Right cardiac atrium (tissue), 5 donors: ENCODE measurements around the gene LIPK. TPM values are rescaled to one million over a fixed set of nuclear protein-coding genes. Genes with fewer than 3 reads are reported as not detected.
"Not testable (repeated sequence)": the region's sequence is repeated elsewhere in the genome, so short reads cannot be mapped to it uniquely, and the experiment has no call there.

Source experiments
- ATAC-seq, 2 donors: fragments of 200-7000 bp; cut with Tn5 transposase; one replicate each; pipeline versions ENCODE4 v1.8.0 to v1.9.1; 2020; ENCODE audit warnings: moderate library complexity in 2 of 2, mild to moderate bottlenecking in 1 of 2
- DNase-seq, 3 donors: peaks; one replicate each; pipeline ENCODE4 v3.0.0-alpha.2; 2020
- H3K27ac ChIP-seq: one replicate; pipeline ENCODE4 v1.5.1; 2013; ENCODE audit warnings: mild to moderate bottlenecking, low read length, control low read depth, moderate library complexity
- H3K27me3 ChIP-seq: one replicate; pipeline ENCODE4 v1.6.1; 2013; ENCODE audit not compliant: control insufficient read depth, insufficient read depth
- H3K4me1 ChIP-seq: one replicate; pipeline ENCODE4 v1.6.1; 2013; ENCODE audit warnings: low read length; ENCODE audit not compliant: control insufficient read depth, insufficient read depth
- H3K4me3 ChIP-seq: one replicate; pipeline ENCODE4 v1.5.1; 2013; ENCODE audit warnings: low read length, control low read depth
- H3K9me3 ChIP-seq: one replicate; pipeline ENCODE4 v1.6.1; 2013; ENCODE audit warnings: low read length; ENCODE audit not compliant: control insufficient read depth
- WGBS: extraction: QIAGEN DNeasy Blood & Tissue Kit; methylation state at CpG from one replicate; pipeline ENCODE4 v1.1.7; 2013; 5-methylcytosine and 5-hydroxymethylcytosine counted together
- intact Hi-C, 4 donors: fragments of 100-400 bp; cut with DNase I; formaldehyde crosslinking; loops; one replicate each; pipeline versions ENCODE4 v1.11.0 to v1.14.0; 2022 to 2023
- long read RNA-seq, 4 donors: library from polyadenylated mRNA; unstranded; transcript quantifications; one replicate each; pipeline ENCODE4 v2.0.0, GENCODE V29; 2020 to 2021
- polyA plus RNA-seq: library from polyadenylated mRNA; stranded (reverse); fragments of 200-250 nt; gene quantifications from one replicate; pipeline ENCODE4 v1.2.3, GENCODE V29; 2013
- total RNA-seq, 4 donors: library from RNA; stranded (reverse); fragmentation: NEBNext Ultra II Directional; extraction: Animal tissue kit (Norgen Biotek cat#: 25700); gene quantifications; one replicate each; pipeline ENCODE4 v1.2.1, GENCODE V29; 2021
- donor health status: healthy with polysubstance abuse.
- donor health status: DM: no; HTN: yes; CAD: no.
- donor health status: DM: no; HTN: no; CAD: no.
- donor health status: DM: no; HTN: yes; CAD: no; lungs with severe emphysema.
- donor health status: DM: yes; HTN: yes; CAD: no.

The LIPK gene
- not detected for total RNA-seq
- polyA plus RNA-seq, result not detected
- long read RNA-seq, donor 1, result 0 reads
- long read RNA-seq, donor 2, result 0 reads
- long read RNA-seq, donor 3, result 0 reads
- long read RNA-seq, donor 4, partial matches to known transcripts, result 0 of 1 reads
- long read RNA-seq, donor 4, other reads (novel, unspliced or antisense), result 1 of 1 reads

- no peak for ATAC-seq
- no peak for DNase-seq
- no peak within 1 kb of the TSS for H3K4me3 ChIP-seq
- H3K27me3 ChIP-seq, result no peaks in the 10 kb centered on the region
- WGBS, result 97% methylated on average over 1 of the region's 1 CpG
- intact Hi-C loops, result loop anchor here in 1 of 4 donors (10.0 kb wide), 1 partner anchor 89 kb away; no protein-coding TSS in a partner anchor
- no peak within 1 kb of the TSS for H3K27ac ChIP-seq
- no peaks in the 10 kb centered on the region for H3K9me3 ChIP-seq
- no peaks in the 10 kb centered on the region for H3K4me1 ChIP-seq
Measured at GRCh38 chr10:88705958-88706357, at the start of gene LIPK. LIPK (plus strand) TSS chr10:88706249; CDS start chr10:88724544, 18,295 bp downstream.

DNA sequence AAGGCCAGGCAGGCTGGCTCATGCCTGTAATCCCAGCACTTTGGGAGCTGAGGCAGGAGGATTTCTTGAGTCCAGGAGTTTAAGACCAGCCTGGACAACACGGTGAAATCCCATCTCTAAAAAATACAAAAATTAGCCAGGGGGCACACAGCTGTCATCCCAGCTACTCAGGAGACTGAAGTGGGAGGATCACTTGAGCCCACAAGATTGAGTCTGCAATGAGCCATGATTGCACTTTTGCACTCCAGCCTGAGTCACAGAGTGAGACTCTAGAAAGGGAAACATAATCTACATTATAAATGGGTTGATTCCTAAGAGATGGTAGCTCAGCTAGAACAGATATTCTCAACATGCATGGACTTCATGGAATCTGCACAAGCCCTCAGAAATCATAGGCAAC is 48.1 kb upstream of the LIPK start:
- 81% methylated on average over 1 of the region's 1 CpG for WGBS

DNA sequence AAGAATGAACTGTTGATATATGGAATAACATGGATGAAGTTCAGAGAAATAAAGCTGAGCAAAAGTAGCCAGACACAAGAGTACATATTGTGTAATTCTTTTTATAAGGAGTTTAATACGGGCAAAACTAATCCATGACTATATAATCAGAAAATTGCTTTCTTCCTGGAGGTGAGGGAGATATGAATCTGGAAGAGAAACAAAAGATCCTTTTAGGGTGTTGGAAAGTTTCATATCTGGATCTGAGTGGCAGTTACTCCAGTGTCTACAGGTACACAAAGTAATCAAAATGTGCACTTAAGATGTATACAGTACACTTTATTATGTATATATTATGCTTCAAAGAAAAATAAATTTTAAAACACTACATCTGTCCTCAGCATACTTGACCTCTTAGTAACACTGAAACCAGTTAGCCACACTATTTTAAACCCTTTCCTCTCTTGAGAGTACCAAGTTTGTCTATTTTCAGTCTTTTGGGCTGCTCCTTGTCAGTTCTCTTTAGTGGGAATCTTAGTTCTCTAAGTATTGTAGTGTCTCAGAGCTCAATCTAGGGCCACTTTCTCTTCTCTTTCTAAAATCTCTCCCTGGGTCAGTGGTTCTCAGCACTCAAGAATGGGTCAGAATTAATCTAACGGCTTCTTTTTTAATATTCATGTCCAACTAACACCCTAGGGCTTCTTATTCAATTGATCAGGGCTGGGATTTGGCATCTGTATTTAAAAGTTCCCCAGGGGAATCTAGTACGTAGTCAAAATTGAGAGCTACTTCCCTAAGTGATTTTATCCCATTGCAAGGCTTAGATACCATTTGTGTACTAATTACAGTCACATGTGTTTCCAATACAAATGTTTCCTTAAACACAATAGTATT is 46.1 kb upstream of the LIPK start:
- no peaks in the 10 kb centered on the region for H3K4me1 ChIP-seq
- ATAC-seq, result no peak
- no peaks in the 10 kb centered on the region for H3K27me3 ChIP-seq
- H3K4me3 ChIP-seq, result no peak overlapping the region
- no peak overlapping the region for H3K27ac ChIP-seq
- intact Hi-C loops, result no loop called here
- H3K9me3 ChIP-seq, result no peaks in the 10 kb centered on the region
- DNase-seq, result no peak
- 56% methylated on average over 3 of the region's 3 CpGs for WGBS

More for the DNA sequence above, 48.1 kb upstream of the LIPK start:
- Histone ChIP-seq H3K9me3 (no peaks in the 10 kb centered on the region), H3K4me1 (no peaks in the 10 kb centered on the region), H3K27me3 (no peaks in the 10 kb centered on the region), H3K27ac (no peak overlapping the region), H3K4me3 (no peak overlapping the region)
- DNase-seq (no peak), ATAC-seq (no peak)
- intact Hi-C loops, result no loop called here

GRCh38 chr10:88660598-88660884 is 45.5 kb upstream of the LIPK start:
- H3K27ac ChIP-seq, result no peak overlapping the region
- 47% methylated on average over 3 of the region's 3 CpGs for WGBS
- DNase-seq, result no peak
- H3K27me3 ChIP-seq, result no peaks in the 10 kb centered on the region
- H3K4me1 ChIP-seq, result no peaks in the 10 kb centered on the region
- ATAC-seq, result no peak
- H3K4me3 ChIP-seq, result no peak overlapping the region
- intact Hi-C loops, result no loop called here
- no peaks in the 10 kb centered on the region for H3K9me3 ChIP-seq

- ATAC-seq (no peak), DNase-seq (no peak)
- Histone ChIP-seq H3K4me3 (no peak overlapping the region), H3K27me3 (no peaks in the 10 kb centered on the region), H3K27ac (no peak overlapping the region), H3K4me1 (no peaks in the 10 kb centered on the region), H3K9me3 (no peaks in the 10 kb centered on the region)
- intact Hi-C loops, result no loop called here
Measured at GRCh38 chr10:88661018-88661417, 45.0 kb upstream of the LIPK start.

GRCh38 chr10:88661577-88661976 is 44.5 kb upstream of the LIPK start:
- no peaks in the 10 kb centered on the region for H3K9me3 ChIP-seq
- H3K4me3 ChIP-seq, result no peak overlapping the region
- ATAC-seq (no peak), DNase-seq (no peak)
- H3K27me3 ChIP-seq, result no peaks in the 10 kb centered on the region
- intact Hi-C loops, result no loop called here
- H3K4me1 ChIP-seq, result no peaks in the 10 kb centered on the region
- H3K27ac ChIP-seq, result no peak overlapping the region

GRCh38 chr10:88663153-88663552 is 42.9 kb upstream of the LIPK start:
- ATAC-seq, H3K27ac ChIP-seq, H3K4me3 ChIP-seq, intact Hi-C loops, H3K4me1 ChIP-seq, H3K27me3 ChIP-seq, H3K9me3 ChIP-seq, DNase-seq: not testable (repeated sequence)
- WGBS, result 90% methylated on average over 2 of the region's 2 CpGs

- 43% methylated on average over 1 of the region's 1 CpG for WGBS
- Histone ChIP-seq H3K4me1 (no peaks in the 10 kb centered on the region), H3K4me3 (no peak within 1 kb of the TSS), H3K27ac (no peak within 1 kb of the TSS), H3K9me3 (no peaks in the 10 kb centered on the region), H3K27me3 (no peaks in the 10 kb centered on the region)
- intact Hi-C loops, result no loop called here
- ATAC-seq, result no peak
- no peak for DNase-seq
Measured at GRCh38 chr10:88664142-88664541, 41.9 kb upstream of the LIPK start, which contains the start of gene LIPF. LIPF (plus strand) TSS chr10:88664442; CDS start chr10:88667298, 2,856 bp downstream.

DNA sequence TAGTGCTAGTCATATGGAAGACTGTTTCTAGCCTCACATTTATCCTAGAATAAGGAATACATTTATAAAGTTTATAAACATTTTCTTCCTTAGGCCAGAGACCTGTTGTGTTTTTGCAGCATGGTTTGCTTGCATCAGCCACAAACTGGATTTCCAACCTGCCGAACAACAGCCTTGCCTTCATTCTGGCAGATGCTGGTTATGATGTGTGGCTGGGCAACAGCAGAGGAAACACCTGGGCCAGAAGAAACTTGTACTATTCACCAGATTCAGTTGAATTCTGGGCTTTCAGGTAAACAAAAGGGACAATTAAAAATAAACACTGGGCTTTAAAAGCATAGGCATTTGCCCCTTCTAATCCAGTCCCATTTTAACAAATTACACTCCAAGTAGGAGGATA is 37.6 kb upstream of the LIPK start:
- intact Hi-C loops, result no loop called here
- H3K9me3 ChIP-seq, result no peaks in the 10 kb centered on the region
- no peaks in the 10 kb centered on the region for H3K27me3 ChIP-seq
- H3K27ac ChIP-seq, result no peak overlapping the region
- ATAC-seq, result no peak
- no peak for DNase-seq
- no peak overlapping the region for H3K4me3 ChIP-seq
- WGBS, result 76% methylated on average over 1 of the region's 1 CpG
- no peaks in the 10 kb centered on the region for H3K4me1 ChIP-seq

GRCh38 chr10:88670497-88670896 is 35.6 kb upstream of the LIPK start:
- no peaks in the 10 kb centered on the region for H3K9me3 ChIP-seq
- intact Hi-C loops, result no loop called here
- ATAC-seq, result no peak
- H3K4me1 ChIP-seq, result no peaks in the 10 kb centered on the region
- H3K27ac ChIP-seq, result no peak overlapping the region
- no peak for DNase-seq
- no peak overlapping the region for H3K4me3 ChIP-seq
- WGBS, result 65% methylated on average over 2 of the region's 2 CpGs
- no peaks in the 10 kb centered on the region for H3K27me3 ChIP-seq

- Histone ChIP-seq H3K27ac (no peak overlapping the region), H3K4me1 (no peaks in the 10 kb centered on the region), H3K9me3 (no peaks in the 10 kb centered on the region), H3K27me3 (no peaks in the 10 kb centered on the region), H3K4me3 (no peak overlapping the region)
- 86% methylated on average over 2 of the region's 2 CpGs for WGBS
- DNase-seq, result no peak
- ATAC-seq, result no peak
- intact Hi-C loops, result no loop called here
Measured at GRCh38 chr10:88672041-88672440, 34.0 kb upstream of the LIPK start.
